ENCODE measurements around the gene GTSF1L. TPM values are rescaled to one million over a fixed set of nuclear protein-coding genes. Genes with fewer than 3 reads are reported as not detected.
A peak's percentile ranks its signal among the peaks of the same experiment; 100 is the strongest.

Gene GTSF1L
- polyA plus RNA-seq, 2 of the 4 experiments (the other 2 are of a cell fraction) = not detected

- TF ChIP-seq ZSCAN20 (CRISPR knock-in tag; IDR thresholded peaks at IDR 0.05) = no peak
- TF ChIP-seq ZC3H11A (IDR thresholded peaks at IDR 0.05) = no peak
- no peak for TF ChIP-seq TP53 (CRISPR knock-in tag; IDR thresholded peaks at IDR 0.05)
- no peak for TF ChIP-seq ZFP36 (IDR thresholded peaks at IDR 0.05; ENCODE audit: borderline replicate concordance, partially characterized antibody)
- no peak for TF ChIP-seq CHD2 (IDR thresholded peaks at IDR 0.05; ENCODE audit: low read length, partially characterized antibody)
- no peak for TF ChIP-seq ATOH8 (CRISPR knock-in tag; IDR thresholded peaks at IDR 0.05; ENCODE audit: low read depth)
- TF ChIP-seq HOXB5 (CRISPR knock-in tag; IDR thresholded peaks at IDR 0.05) = no peak
- TF ChIP-seq POLR2A (IDR thresholded peaks at IDR 0.05; ENCODE audit: low read length) = no peak
- no peak for TF ChIP-seq PHF8 (IDR thresholded peaks at IDR 0.05; ENCODE audit: borderline replicate concordance, low read depth)
- TF ChIP-seq NR3C1 (IDR thresholded peaks at IDR 0.05) = no peak
- no peak for TF ChIP-seq CHD4 (IDR thresholded peaks at IDR 0.05; ENCODE audit: borderline replicate concordance)
- no peak for TF ChIP-seq EHMT2 (IDR thresholded peaks at IDR 0.05; ENCODE audit: low read depth)
- no peak for TF ChIP-seq FOXS1 (CRISPR knock-in tag; IDR thresholded peaks at IDR 0.05)
- no peak for TF ChIP-seq RCOR1 (IDR thresholded peaks at IDR 0.05; ENCODE audit: low read depth, low read length)
- CTCF ChIA-PET = no interaction called here
- no peak for ATAC-seq
- FAIRE-seq = no peak
- Histone ChIP-seq H3K4me3 (no peak overlapping the region), H3K4me2 (no peak overlapping the region), H3K4me1 (no peaks in the 10 kb centered on the region), H3K9me3 (no peaks in the 10 kb centered on the region), H3K27ac (no peak overlapping the region)
- no peak for DNase-seq (ENCODE audit: low read depth in 1 of 2, low spot score in 1 of 2)
- POLR2A ChIA-PET = no interaction called here
- WGBS (ENCODE audit: missing lambda C conversion rate) = 95% methylated on average over 3 of the region's 3 CpGs
Measured at GRCh38 chr20:43694763-43695162, 32.0 kb downstream of the GTSF1L start.

GRCh38 chr20:43691928-43692524 is 34.8 kb downstream of the GTSF1L start:
- peak; percentile 61 to 64 for DNase-seq (ENCODE audit: low read depth in 1 of 2, low spot score in 1 of 2)
- 65% methylated on average over 5 of the region's 5 CpGs for WGBS (ENCODE audit: missing lambda C conversion rate)
- ATAC-seq = peak; percentile 84 to 89
- H3K4me3 ChIP-seq = no peak overlapping the region
- POLR2A ChIA-PET = interaction anchor here (0.7 to 1.1 kb wide), 2 partner anchors 101 to 133 kb away, joined by 3 to 4 read pairs; partner anchors contain the start of genes IFT52 and SGK2
- no peak overlapping the region for H3K27ac ChIP-seq
- FAIRE-seq = no peak
- H3K4me2 ChIP-seq = no peak overlapping the region
- no peak for TF ChIP-seq CHD4 (IDR thresholded peaks at IDR 0.05; ENCODE audit: borderline replicate concordance)
- TF ChIP-seq GATA3 (IDR thresholded peaks at IDR 0.05; ENCODE audit: borderline replicate concordance) = no peak
- no peak for TF ChIP-seq E2F6 (IDR thresholded peaks at IDR 0.05; ENCODE audit: borderline replicate concordance, low read depth)
- TF ChIP-seq HDAC2 (IDR thresholded peaks at IDR 0.05) = no peak
- TF ChIP-seq EHF (CRISPR knock-in tag; IDR thresholded peaks at IDR 0.05) = no peak
- TF ChIP-seq HOXA7 (CRISPR knock-in tag; IDR thresholded peaks at IDR 0.05) = no peak
- TF ChIP-seq ZC3H11A (IDR thresholded peaks at IDR 0.05) = no peak
- TF ChIP-seq CTCF (IDR thresholded peaks at IDR 0.05) = peak; percentile 71
- TF ChIP-seq POLR2AphosphoS2 (conservative IDR thresholded peaks at IDR 0.05; ENCODE audit: low read length) = no peak
- peak; percentile 75 to 77 for TF ChIP-seq RAD21 (conservative IDR thresholded peaks at IDR 0.05 in 1 of 2, IDR thresholded peaks at IDR 0.05 in 1 of 2)
- no peak for TF ChIP-seq BCL3 (IDR thresholded peaks at IDR 0.05)
- peak; percentile 75 for TF ChIP-seq SMC3 (IDR thresholded peaks at IDR 0.05)
- no peak for TF ChIP-seq TP53 (CRISPR knock-in tag; IDR thresholded peaks at IDR 0.05)
- no peak for TF ChIP-seq EP300 (IDR thresholded peaks at IDR 0.05)
- no peak for TF ChIP-seq BHLHE40 (IDR thresholded peaks at IDR 0.05; ENCODE audit: low read depth, low read length)
- TF ChIP-seq ZFP36 (IDR thresholded peaks at IDR 0.05; ENCODE audit: borderline replicate concordance, partially characterized antibody) = no peak
- CTCF ChIA-PET = interaction anchor here (0.7 to 7.4 kb wide), 32 partner anchors 8 to 390 kb away, joined by 3 to 91 read pairs (median 4); no protein-coding TSS in a partner anchor
- no peaks in the 10 kb centered on the region for H3K9me3 ChIP-seq
- no peaks in the 10 kb centered on the region for H3K4me1 ChIP-seq

All from A549 (cell line).